AG09319 (cell line): ENCODE measurements around the gene LSS.

ENCODE experiments used
- DNase-seq: peaks from one replicate; pipeline ENCODE4 v3.0.0-alpha.2; 2010; ENCODE audit warnings: low read depth; ENCODE audit errors: extremely low read depth
- CTCF ChIP-seq: IDR thresholded peaks from 2 replicates; pipeline ENCODE4 v1.5.1; 2011; ENCODE audit warnings: low read depth, mild to moderate bottlenecking, inconsistent platforms, low read length, moderate library complexity

The LSS gene

GRCh38 chr21:46211786-46212720 lies 16.5 kb downstream of the LSS start:
- no peak for DNase-seq
- TF ChIP-seq CTCF, result no peak

GRCh38 chr21:46211376-46211775 lies 17.2 kb downstream of the LSS start:
- TF ChIP-seq CTCF, result no peak
- DNase-seq, result no peak

- DNase-seq, result no peak
- no peak for TF ChIP-seq CTCF
These were observed 18.0 kb downstream of the LSS start for GRCh38 chr21:46210378-46211136.

GRCh38 chr21:46208761-46209721 lies 19.5 kb downstream of the LSS start:
- no peak for DNase-seq
- TF ChIP-seq CTCF, result no peak

- DNase-seq, result no peak
- no peak for TF ChIP-seq CTCF
These were observed 20.5 kb downstream of the LSS start for GRCh38 chr21:46207920-46208591.

- TF ChIP-seq CTCF, result no peak
- no peak for DNase-seq
These were observed 21.3 kb downstream of the LSS start for GRCh38 chr21:46207006-46207919.
